Left cardiac atrium (tissue), 4 donors: Measurements from ENCODE around the gene MUC2. TPM values are rescaled to one million over a fixed set of nuclear protein-coding genes. Genes with fewer than 3 reads are reported as not detected.

Source experiments
- ATAC-seq, 2 donors: fragments of 200-7000 bp; cut with Tn5 transposase; one replicate each; pipeline ENCODE4 v1.9.1; 2020; ENCODE audit warnings: mild to moderate bottlenecking in 2 of 2, moderate library complexity in 2 of 2
- DNase-seq: peaks from one replicate; pipeline ENCODE4 v3.0.0-alpha.2; 2020
- intact Hi-C, 2 donors: fragments of 100-400 bp; cut with DNase I; formaldehyde crosslinking; loops; one replicate each; pipeline versions ENCODE4 v1.14.1 to v1.15.1; 2022 to 2023
- long read RNA-seq: library from polyadenylated mRNA; unstranded; transcript quantifications from one replicate; pipeline ENCODE4 v2.0.0, GENCODE V29; 2021
- total RNA-seq, 2 donors: library from RNA; stranded (reverse); fragmentation: NEBNext Ultra II Directional; extraction: Animal tissue kit (Norgen Biotek cat#: 25700); gene quantifications; one replicate each; pipeline ENCODE4 v1.2.1, GENCODE V29; 2021
- donor health status: DM: no; HTN: yes; CAD: no.
- donor health status: DM: no; HTN: yes; CAD: no; lungs with severe emphysema.
- donor health status: DM: yes; HTN: yes; CAD: no.
- donor health status: Dilated cardiomyopathy.

MUC2 gene
- under 1 TPM in 1 of 2 donors, not detected in 1; 0.26 TPM for total RNA-seq
- long read RNA-seq: 0 reads

DNA sequence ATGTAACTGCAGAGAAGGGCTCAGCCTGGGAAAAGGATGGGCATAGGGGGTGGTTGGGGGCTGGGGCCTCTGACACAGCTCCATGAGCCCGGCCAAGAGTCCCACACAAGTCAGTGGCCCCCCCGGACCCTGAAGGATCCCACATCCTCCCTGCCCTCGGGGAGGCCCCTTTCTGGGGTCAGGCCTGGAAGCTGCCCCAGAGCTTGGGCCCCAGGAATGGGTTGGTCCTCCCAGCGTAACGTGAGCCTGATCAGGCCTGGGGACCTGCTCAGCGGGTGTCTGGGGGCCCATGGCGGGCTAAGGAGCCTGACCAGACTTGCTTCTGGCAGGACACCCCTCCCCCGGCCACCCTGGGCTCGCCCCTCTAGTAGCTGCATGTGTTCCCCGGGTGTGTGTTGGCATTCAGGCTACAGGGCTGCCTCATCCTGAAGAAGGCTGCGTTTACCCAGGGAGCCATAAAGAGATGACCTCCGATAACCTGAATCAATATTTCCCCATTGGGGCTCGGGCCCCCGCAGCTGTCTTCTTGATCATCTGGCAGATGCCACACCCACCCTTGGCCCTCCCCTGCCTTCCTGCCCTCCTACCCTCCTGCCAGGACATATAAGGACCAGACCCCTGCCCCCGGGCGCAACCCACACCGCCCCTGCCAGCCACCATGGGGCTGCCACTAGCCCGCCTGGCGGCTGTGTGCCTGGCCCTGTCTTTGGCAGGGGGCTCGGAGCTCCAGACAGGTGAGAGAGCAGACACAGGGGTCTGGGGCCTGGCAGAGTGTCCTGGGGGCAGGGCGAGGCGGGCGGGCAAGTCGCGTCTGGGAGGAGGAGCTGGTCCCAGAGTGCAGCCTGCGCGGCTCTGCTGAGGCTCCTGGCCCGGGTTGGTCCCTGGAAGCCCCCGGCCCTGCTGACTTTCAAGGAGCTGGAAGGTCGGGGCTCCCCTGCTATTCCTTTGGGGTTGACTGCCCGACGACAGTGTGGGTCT lies at the start of gene MUC2:
TSS of gene MUC2 (plus strand) at position 631 of the 978 bp plus-strand sequence.
- DNase-seq: no peak
- intact Hi-C loops: no loop called here
- ATAC-seq: no peak

GRCh38 chr11:1025410-1026162 lies 49.1 kb upstream of the MUC2 start:
- intact Hi-C loops: no loop called here
- ATAC-seq: no peak
- no peak for DNase-seq

DNA sequence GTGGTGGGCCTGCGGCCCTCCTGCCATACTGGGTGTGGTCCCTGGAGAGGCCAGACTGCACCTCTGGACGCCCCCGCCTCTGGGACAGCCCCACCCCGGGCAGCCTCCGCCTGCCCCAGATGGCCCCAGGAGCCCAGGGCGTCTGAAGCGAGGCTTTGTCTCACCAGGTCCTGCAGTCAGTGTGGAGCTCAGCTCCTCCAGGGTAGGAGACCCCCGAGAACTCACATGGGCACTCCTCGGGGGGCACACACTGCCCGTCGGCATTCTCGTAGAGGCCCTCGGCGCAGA lies 48.6 kb upstream of the MUC2 start:
- intact Hi-C loops: no loop called here
- DNase-seq (no peak), ATAC-seq (no peak)

- intact Hi-C loops: no loop called here
- DNase-seq (no peak), ATAC-seq (no peak)
Observed at GRCh38 chr11:1026641-1027482, 47.8 kb upstream of the MUC2 start.

DNA sequence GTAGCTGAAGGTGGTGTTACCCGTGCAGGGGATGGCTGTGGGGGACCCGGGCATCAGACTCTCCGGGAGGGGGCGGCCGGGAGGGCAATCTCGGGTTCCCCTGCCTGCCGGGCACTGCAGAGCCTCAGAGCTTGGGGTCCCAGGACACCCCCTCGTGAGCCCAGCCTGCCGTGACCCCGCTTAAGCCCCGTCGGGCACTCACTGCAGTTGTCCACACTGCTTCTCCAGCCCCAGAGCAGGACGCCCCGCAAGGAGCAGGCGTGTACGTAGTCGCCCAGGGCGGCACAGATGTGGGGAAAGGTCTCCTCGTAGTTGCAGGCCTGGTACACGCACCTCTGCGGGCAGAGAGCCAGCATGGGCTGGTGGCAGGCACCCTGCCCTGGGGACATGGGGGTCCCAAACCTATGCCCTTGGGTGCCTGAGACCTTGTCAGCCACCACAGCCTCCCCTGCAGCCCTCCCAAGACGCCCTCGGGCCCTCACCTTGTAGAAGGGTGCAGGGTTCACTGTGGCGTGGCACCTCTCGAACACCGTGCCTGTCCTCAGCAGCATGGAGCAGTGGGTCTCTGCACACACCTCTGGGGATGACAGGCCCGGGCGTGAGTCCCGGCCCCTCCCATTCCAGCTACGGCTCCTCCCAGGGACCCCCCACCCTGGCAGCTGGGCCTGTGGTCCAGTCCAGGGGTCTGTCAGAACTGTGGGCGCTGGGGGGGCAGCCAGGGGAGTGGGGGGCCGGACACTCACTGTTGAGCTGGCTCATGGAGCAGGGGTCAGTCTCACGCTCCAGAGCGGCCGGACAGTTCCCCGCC lies 47.0 kb upstream of the MUC2 start:
- DNase-seq (no peak), ATAC-seq (no peak)
- intact Hi-C loops: no loop called here

DNA sequence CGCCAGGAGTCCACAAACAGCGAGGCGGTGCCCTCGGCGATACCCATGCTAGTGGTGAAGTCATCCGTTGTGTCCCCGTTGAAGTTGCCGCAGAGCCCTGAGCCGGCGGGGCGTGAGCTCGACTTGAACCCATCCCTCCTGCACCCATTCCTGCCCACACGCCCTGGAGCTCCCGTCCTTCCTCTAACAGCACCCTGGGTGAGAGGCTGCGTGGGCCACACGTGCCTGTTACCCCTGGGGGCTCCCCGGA lies 46.5 kb upstream of the MUC2 start:
- no peak for ATAC-seq
- DNase-seq: no peak
- intact Hi-C loops: no loop called here

DNA sequence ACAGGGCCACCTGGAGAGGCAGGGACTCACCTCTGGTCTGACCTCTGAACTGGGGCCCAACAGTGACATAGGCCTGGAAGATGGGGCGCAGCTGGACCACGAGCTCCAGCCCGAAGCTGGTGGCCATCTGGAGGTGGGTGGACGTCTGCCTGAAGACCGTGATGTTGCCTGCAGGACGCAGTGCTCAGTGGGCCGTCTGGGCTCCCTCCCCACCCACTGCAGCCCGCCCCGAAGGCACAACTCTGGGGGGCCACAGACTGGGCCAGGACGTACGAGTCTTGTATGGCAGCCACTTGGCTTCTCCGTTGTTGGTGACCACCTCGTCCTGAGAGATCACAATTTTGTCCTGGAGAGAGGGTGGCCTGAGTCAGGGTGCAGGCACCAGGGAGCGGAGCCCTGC lies 46.1 kb upstream of the MUC2 start:
- DNase-seq (no peak), ATAC-seq (no peak)
- intact Hi-C loops: no loop called here

DNA sequence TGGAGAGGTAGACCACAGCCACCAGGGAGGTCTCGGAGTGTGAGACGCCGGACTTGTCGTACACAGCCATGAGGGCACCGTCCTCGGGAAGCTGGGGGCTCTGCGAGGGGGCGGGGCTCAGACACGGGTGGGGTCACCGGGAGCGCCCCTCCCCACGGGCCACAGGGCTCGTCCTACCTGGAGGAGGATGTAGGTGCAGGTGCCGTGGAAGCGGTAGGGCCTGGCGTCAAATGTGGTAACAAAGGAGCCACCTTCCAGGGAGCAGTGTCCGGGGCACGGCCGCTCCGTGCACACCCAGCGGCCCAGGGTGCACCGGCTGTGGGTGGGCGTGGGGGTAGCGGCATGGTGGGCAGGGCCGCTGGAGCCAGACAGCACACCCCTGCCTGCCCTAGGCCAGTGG lies 45.6 kb upstream of the MUC2 start:
- ATAC-seq: no peak
- DNase-seq: no peak
- intact Hi-C loops: no loop called here

GRCh38 chr11:1029654-1030053 lies 45.0 kb upstream of the MUC2 start:
- no peak for ATAC-seq

DNA sequence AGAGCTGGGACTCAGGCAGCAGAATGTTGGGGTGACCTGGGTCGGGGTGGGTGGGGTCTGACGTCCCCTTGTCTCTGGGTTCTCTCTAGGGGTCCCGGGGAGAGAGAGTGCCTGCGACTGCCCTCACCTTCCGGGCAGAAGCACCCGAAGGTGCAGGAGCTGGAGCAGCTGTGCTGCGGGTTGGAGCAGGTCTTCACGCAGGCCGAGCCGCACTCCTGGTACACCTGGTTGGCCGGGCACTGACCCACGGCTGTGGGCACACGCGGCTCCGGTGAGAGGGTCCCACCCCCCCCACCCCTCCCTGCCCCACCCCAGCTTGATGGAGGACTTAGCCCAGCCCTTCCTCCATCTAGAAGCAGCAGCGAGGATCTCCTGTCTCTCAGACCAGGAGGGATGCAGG lies 44.6 kb upstream of the MUC2 start:
- no peak for ATAC-seq
- no peak for DNase-seq
- intact Hi-C loops: no loop called here

More at GRCh38 chr11:1029654-1030053, 45.0 kb upstream of the MUC2 start:
- intact Hi-C loops: no loop called here
- no peak for DNase-seq

GRCh38 chr11:1030556-1030955 lies 44.1 kb upstream of the MUC2 start:
- DNase-seq (no peak), ATAC-seq (no peak)
- intact Hi-C loops: no loop called here

- intact Hi-C loops: no loop called here
- DNase-seq (no peak), ATAC-seq (no peak)
Observed at GRCh38 chr11:1031121-1031899, 43.4 kb upstream of the MUC2 start.

- intact Hi-C loops: no loop called here
- ATAC-seq: no peak
Observed at GRCh38 chr11:1032310-1032891, 42.3 kb upstream of the MUC2 start.

GRCh38 chr11:1033016-1033798 lies 41.5 kb upstream of the MUC2 start:
- no peak for ATAC-seq
- intact Hi-C loops: no loop called here

More at GRCh38 chr11:1032310-1032891, 42.3 kb upstream of the MUC2 start:
- DNase-seq: no peak

DNA sequence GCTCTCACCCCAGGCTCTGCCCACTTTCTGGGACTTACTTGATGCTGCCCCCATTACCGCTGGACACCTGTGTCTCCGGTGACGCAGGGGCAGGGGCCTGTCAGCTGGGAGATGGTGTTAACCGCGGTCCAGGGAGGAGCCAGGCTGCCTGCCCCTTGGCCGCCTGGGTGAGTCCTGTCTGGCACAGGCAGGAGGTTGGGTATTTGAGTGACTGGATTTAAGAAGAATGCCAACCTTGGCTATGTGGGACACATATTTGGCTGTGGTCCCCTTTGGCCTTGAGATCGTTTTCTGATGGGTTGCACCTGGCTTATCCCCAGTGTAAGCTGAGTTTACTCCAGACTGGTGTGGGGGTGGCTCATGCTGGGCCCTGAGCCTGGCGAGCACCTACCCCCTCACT lies 40.7 kb upstream of the MUC2 start:
- no peak for ATAC-seq
- intact Hi-C loops: no loop called here
- DNase-seq: no peak

More at GRCh38 chr11:1033016-1033798, 41.5 kb upstream of the MUC2 start:
- no peak for DNase-seq

DNA sequence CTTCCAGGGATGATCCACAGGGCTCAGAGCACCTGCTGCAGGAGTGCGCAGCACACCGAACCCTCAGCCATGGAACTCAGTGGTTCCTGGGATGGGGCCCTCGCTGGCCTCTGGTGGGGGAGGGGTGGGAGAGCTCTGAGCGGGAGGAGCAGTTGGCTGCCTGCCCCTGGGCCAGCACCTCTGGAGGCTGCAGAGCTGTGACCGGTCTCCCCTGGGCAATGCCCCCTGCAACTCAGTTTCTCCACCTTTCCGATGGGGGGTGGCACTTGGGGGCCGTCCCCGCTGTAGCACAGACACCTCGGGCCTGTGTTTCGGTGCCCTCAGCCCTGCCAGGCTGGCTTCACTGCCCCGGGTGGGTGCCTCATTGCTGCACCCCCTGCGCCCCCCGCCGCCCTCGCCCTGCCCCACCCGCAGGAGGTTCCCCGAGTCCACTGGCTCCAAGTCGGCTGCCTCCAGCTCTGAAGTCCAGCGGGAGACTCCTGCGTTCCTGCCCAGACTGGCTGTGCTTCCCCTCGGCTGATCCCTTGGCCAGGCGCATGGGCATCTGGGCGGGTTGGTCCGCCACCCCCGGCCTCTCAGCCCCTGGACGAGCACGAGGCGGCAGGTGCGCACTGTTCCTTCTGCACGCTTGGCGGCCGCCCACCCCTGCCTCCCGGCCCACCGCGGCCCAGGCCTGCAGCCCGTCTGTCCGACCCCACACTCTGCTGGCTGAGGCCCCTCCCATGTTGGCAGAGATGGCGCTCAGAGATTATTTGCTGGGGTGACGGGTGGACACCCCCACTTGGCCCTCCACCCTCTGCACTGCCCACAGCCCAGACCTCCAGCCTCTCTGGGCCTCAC lies 40.0 kb upstream of the MUC2 start:
- ATAC-seq (no peak), DNase-seq (no peak)
- intact Hi-C loops: no loop called here
